ENCODE results near the gene SCCPDH. TPM values are rescaled to one million over a fixed set of nuclear protein-coding genes. Genes with fewer than 3 reads are reported as not detected.

SCCPDH gene
- total RNA-seq, 1 donor from 2014 or later, result 19.5 TPM

GRCh38 chr1:246680190-246680589 is 44.0 kb upstream of the SCCPDH start:
- H3K4me3 Mint-ChIP-seq (ENCODE audit: unreplicated experiment), result no peak overlapping the region
- no peaks in the 10 kb centered on the region for H3K9me3 Mint-ChIP-seq (ENCODE audit: unreplicated experiment)
- peaks cover 5% of the 10 kb centered on the region for H3K27me3 Mint-ChIP-seq (ENCODE audit: unreplicated experiment)
- no peak overlapping the region for H3K27ac Mint-ChIP-seq (ENCODE audit: unreplicated experiment)
- no peak for DNase-seq (ENCODE audit: low spot score)
- no peaks in the 10 kb centered on the region for H3K36me3 Mint-ChIP-seq (ENCODE audit: low read depth, unreplicated experiment)
- no peak for TF ChIP-seq CTCF (IDR thresholded peaks at IDR 0.05; ENCODE audit: unreplicated experiment)
- H3K4me1 Mint-ChIP-seq (ENCODE audit: unreplicated experiment), result no peaks in the 10 kb centered on the region

- TF ChIP-seq CTCF (IDR thresholded peaks at IDR 0.05; ENCODE audit: unreplicated experiment), result no peak
- peaks cover 5% of the 10 kb centered on the region for H3K27me3 Mint-ChIP-seq (ENCODE audit: unreplicated experiment)
- H3K9me3 Mint-ChIP-seq (ENCODE audit: unreplicated experiment), result no peaks in the 10 kb centered on the region
- H3K36me3 Mint-ChIP-seq (ENCODE audit: low read depth, unreplicated experiment), result no peaks in the 10 kb centered on the region
- DNase-seq (ENCODE audit: low spot score), result no peak
- no peak overlapping the region for H3K27ac Mint-ChIP-seq (ENCODE audit: unreplicated experiment)
- no peak overlapping the region for H3K4me3 Mint-ChIP-seq (ENCODE audit: unreplicated experiment)
- no peaks in the 10 kb centered on the region for H3K4me1 Mint-ChIP-seq (ENCODE audit: unreplicated experiment)
These were observed 43.5 kb upstream of the SCCPDH start for GRCh38 chr1:246680696-246681130.

GRCh38 chr1:246681900-246682895 is 42.0 kb upstream of the SCCPDH start:
- Mint-ChIP-seq H3K4me3 (ENCODE audit: unreplicated experiment) (no peak overlapping the region), H3K27me3 (ENCODE audit: unreplicated experiment) (peaks cover 5% of the 10 kb centered on the region), H3K27ac (ENCODE audit: unreplicated experiment) (no peak overlapping the region), H3K4me1 (ENCODE audit: unreplicated experiment) (no peaks in the 10 kb centered on the region), H3K36me3 (ENCODE audit: low read depth, unreplicated experiment) (no peaks in the 10 kb centered on the region), H3K9me3 (ENCODE audit: unreplicated experiment) (no peaks in the 10 kb centered on the region)
- no peak for DNase-seq (ENCODE audit: low spot score)
- TF ChIP-seq CTCF (IDR thresholded peaks at IDR 0.05; ENCODE audit: unreplicated experiment), result no peak

- Mint-ChIP-seq H3K4me1 (ENCODE audit: unreplicated experiment) (no peaks in the 10 kb centered on the region), H3K27me3 (ENCODE audit: unreplicated experiment) (peaks cover 5% of the 10 kb centered on the region), H3K36me3 (ENCODE audit: low read depth, unreplicated experiment) (no peaks in the 10 kb centered on the region), H3K9me3 (ENCODE audit: unreplicated experiment) (no peaks in the 10 kb centered on the region), H3K27ac (ENCODE audit: unreplicated experiment) (no peak overlapping the region), H3K4me3 (ENCODE audit: unreplicated experiment) (no peak overlapping the region)
- no peak for DNase-seq (ENCODE audit: low spot score)
- no peak for TF ChIP-seq CTCF (IDR thresholded peaks at IDR 0.05; ENCODE audit: unreplicated experiment)
These were observed 40.7 kb upstream of the SCCPDH start for GRCh38 chr1:246683521-246683920.

GRCh38 chr1:246687002-246687401 is 37.2 kb upstream of the SCCPDH start:
- peak; percentile 18 for DNase-seq (ENCODE audit: low spot score)

More at GRCh38 chr1:246687002-246687401, 37.2 kb upstream of the SCCPDH start:
- H3K27me3 Mint-ChIP-seq (ENCODE audit: unreplicated experiment), result peaks cover 10% of the 10 kb centered on the region
- no peak overlapping the region for H3K4me3 Mint-ChIP-seq (ENCODE audit: unreplicated experiment)
- no peak for TF ChIP-seq CTCF (IDR thresholded peaks at IDR 0.05; ENCODE audit: unreplicated experiment)
- H3K36me3 Mint-ChIP-seq (ENCODE audit: low read depth, unreplicated experiment), result no peaks in the 10 kb centered on the region
- H3K4me1 Mint-ChIP-seq (ENCODE audit: unreplicated experiment), result no peaks in the 10 kb centered on the region
- peaks cover 2% of the 10 kb centered on the region for H3K9me3 Mint-ChIP-seq (ENCODE audit: unreplicated experiment)
- H3K27ac Mint-ChIP-seq (ENCODE audit: unreplicated experiment), result no peak overlapping the region

Data from endothelial cell (in vitro differentiated cells).